Ishikawa (cell line): ENCODE measurements around the gene DYNLRB1.

ENCODE experiments used
- CEBPB ChIP-seq: IDR thresholded peaks from 2 replicates; pipeline ENCODE4 v1.6.1; 2012
- CREB1 ChIP-seq: IDR thresholded peaks from 2 replicates; pipeline ENCODE4 v1.6.1; 2012; ENCODE audit warnings: low read depth
- EGR1 ChIP-seq: IDR thresholded peaks from 2 replicates; pipeline ENCODE4 v1.6.1; 2012
- EP300 ChIP-seq: IDR thresholded peaks from 2 replicates; pipeline ENCODE4 v1.6.1; 2012; ENCODE audit warnings: borderline replicate concordance
- FOXM1 ChIP-seq: IDR thresholded peaks from 2 replicates; pipeline ENCODE4 v1.6.1; 2012; ENCODE audit warnings: low read depth, borderline replicate concordance
- MAX ChIP-seq: IDR thresholded peaks from 2 replicates; pipeline ENCODE4 v1.6.1; 2012
- NFIC ChIP-seq: IDR thresholded peaks from 2 replicates; pipeline ENCODE4 v1.6.1; 2012
- RAD21 ChIP-seq: IDR thresholded peaks from 2 replicates; pipeline ENCODE4 v1.6.1; 2012; ENCODE audit warnings: low read depth
- TAF1 ChIP-seq: IDR thresholded peaks from 2 replicates; pipeline ENCODE4 v1.6.1; 2012; ENCODE audit warnings: low read depth, mild to moderate bottlenecking
- TCF12 ChIP-seq: IDR thresholded peaks from 2 replicates; pipeline ENCODE4 v1.6.1; 2012; ENCODE audit warnings: low read depth
- TEAD4 ChIP-seq: IDR thresholded peaks from 2 replicates; pipeline ENCODE4 v1.6.1; 2012
- YY1 ChIP-seq: IDR thresholded peaks from 2 replicates; pipeline ENCODE4 v1.6.1; 2012; ENCODE audit warnings: low read depth
- ZBTB7A ChIP-seq: IDR thresholded peaks from 2 replicates; pipeline ENCODE4 v1.6.1; 2012; ENCODE audit warnings: low read depth
- TF ChIP-seq, protein P1 (sequence below): IDR thresholded peaks from 2 replicates; pipeline ENCODE4 v1.6.1; 2012
- TF ChIP-seq, protein P2 (sequence below): IDR thresholded peaks from 2 replicates; pipeline ENCODE4 v1.6.1; 2012; ENCODE audit warnings: low read depth, mild to moderate bottlenecking

DYNLRB1 gene

DNA sequence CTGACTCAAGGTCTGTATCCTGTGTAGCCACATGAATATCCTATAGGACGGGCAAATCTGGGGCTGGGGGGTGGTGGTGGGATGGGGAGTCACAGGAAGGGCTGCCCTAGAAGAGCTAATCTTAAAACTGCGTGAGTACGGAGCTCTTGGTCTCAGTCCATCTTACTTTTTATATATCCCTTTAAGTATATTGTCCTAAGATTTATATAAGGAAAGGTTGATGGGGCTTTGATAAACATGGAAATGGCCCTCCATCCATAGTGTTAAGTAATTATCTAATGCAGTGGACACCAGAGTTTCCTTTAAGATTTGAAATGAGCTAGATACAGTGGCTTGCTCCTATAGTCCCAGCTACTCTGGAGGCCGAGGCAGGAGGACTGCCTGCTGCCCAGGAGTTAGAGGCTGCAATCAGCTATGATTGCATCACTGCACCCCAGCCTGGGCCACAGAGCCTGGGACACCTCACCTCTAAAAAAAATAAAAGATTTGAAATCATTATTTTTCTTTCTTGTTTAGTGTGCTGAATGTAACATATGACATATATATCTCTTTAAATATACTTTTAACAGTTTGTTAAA, 24.2 kb upstream of the DYNLRB1 start:
- TF ChIP-seq FOXM1 = no peak
- TF ChIP-seq NFIC = no peak
- no peak for TF ChIP-seq YY1
- no peak for TF ChIP-seq CREB1
- no peak for TF ChIP-seq RAD21
- TF ChIP-seq CEBPB = peak; percentile 31; the same call in 1 of the 2 replicates

GRCh38 chr20:34493646-34494045, 22.6 kb upstream of the DYNLRB1 start:
- no peak for TF ChIP-seq FOXM1
- TF ChIP-seq EGR1 = no peak
- TF ChIP-seq EP300 = no peak
- TF ChIP-seq, protein P1, sequence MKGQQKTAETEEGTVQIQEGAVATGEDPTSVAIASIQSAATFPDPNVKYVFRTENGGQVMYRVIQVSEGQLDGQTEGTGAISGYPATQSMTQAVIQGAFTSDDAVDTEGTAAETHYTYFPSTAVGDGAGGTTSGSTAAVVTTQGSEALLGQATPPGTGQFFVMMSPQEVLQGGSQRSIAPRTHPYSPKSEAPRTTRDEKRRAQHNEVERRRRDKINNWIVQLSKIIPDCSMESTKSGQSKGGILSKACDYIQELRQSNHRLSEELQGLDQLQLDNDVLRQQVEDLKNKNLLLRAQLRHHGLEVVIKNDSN = no peak
- no peak for TF ChIP-seq MAX

GRCh38 chr20:34495307-34495706, 20.9 kb upstream of the DYNLRB1 start:
- TF ChIP-seq CEBPB = no peak
- no peak for TF ChIP-seq TCF12
- TF ChIP-seq TEAD4 = no peak
- TF ChIP-seq FOXM1 = no peak
- TF ChIP-seq MAX = no peak
- no peak for TF ChIP-seq YY1
- TF ChIP-seq, protein P2, sequence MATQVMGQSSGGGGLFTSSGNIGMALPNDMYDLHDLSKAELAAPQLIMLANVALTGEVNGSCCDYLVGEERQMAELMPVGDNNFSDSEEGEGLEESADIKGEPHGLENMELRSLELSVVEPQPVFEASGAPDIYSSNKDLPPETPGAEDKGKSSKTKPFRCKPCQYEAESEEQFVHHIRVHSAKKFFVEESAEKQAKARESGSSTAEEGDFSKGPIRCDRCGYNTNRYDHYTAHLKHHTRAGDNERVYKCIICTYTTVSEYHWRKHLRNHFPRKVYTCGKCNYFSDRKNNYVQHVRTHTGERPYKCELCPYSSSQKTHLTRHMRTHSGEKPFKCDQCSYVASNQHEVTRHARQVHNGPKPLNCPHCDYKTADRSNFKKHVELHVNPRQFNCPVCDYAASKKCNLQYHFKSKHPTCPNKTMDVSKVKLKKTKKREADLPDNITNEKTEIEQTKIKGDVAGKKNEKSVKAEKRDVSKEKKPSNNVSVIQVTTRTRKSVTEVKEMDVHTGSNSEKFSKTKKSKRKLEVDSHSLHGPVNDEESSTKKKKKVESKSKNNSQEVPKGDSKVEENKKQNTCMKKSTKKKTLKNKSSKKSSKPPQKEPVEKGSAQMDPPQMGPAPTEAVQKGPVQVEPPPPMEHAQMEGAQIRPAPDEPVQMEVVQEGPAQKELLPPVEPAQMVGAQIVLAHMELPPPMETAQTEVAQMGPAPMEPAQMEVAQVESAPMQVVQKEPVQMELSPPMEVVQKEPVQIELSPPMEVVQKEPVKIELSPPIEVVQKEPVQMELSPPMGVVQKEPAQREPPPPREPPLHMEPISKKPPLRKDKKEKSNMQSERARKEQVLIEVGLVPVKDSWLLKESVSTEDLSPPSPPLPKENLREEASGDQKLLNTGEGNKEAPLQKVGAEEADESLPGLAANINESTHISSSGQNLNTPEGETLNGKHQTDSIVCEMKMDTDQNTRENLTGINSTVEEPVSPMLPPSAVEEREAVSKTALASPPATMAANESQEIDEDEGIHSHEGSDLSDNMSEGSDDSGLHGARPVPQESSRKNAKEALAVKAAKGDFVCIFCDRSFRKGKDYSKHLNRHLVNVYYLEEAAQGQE = no peak
- TF ChIP-seq EP300 = no peak
- TF ChIP-seq RAD21 = no peak
- TF ChIP-seq, protein P1 = no peak
- TF ChIP-seq NFIC = no peak
- TF ChIP-seq TAF1 = no peak

DNA sequence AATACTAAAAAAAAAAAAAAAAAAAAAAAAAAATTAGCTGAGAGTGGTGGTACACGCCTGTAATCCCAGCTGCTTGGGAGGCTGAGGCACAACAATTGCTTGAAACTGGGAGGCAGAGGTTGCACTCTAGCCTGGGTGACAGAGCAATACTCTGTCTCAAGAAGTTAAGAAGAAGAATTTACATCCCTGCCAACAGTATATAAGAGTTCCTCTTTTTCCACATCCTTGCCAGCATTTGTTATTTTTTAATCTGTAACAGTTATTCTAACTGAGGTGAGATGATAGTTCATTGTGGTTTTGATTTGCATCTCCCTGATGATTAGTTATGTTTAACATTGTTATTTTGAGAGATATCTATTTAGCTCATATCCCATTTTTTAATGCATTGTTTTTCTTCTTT, 20.3 kb upstream of the DYNLRB1 start:
- TF ChIP-seq NFIC = no peak

- TF ChIP-seq TAF1 (no peak), CREB1 (no peak), TEAD4 (no peak)
Observed at GRCh38 chr20:34500823-34501222, 15.4 kb upstream of the DYNLRB1 start.

GRCh38 chr20:34506480-34506879, 9.7 kb upstream of the DYNLRB1 start:
- peak; percentile 84 for TF ChIP-seq NFIC
- no peak for TF ChIP-seq ZBTB7A
- TF ChIP-seq, protein P2 = no peak
- TF ChIP-seq TCF12 = 0 out of 2 replicates have a peak, but pooled peaks have one; percentile 49
- TF ChIP-seq CREB1 = no peak
- TF ChIP-seq TEAD4 = peak; percentile 16; the same call in 1 of the 2 replicates
- peak; percentile 56; the same call in 1 of the 2 replicates for TF ChIP-seq EP300
- no peak for TF ChIP-seq FOXM1
- no peak for TF ChIP-seq CEBPB
- TF ChIP-seq, protein P1 = no peak
